ENCODE measurements around the gene C7orf33. TPM values are rescaled to one million over a fixed set of nuclear protein-coding genes. Genes with fewer than 3 reads are reported as not detected.
"Not testable (repeated sequence)": the region's sequence is repeated elsewhere in the genome, so short reads cannot be mapped to it uniquely, and the experiment has no call there.

Gene C7orf33
- total RNA-seq, 1 donor: not detected

- no peak for DNase-seq (ENCODE audit: low read depth)
- H3K4me3 ChIP-seq (ENCODE audit: low read depth, low read length): no peak overlapping the region
- TF ChIP-seq, protein P1, sequence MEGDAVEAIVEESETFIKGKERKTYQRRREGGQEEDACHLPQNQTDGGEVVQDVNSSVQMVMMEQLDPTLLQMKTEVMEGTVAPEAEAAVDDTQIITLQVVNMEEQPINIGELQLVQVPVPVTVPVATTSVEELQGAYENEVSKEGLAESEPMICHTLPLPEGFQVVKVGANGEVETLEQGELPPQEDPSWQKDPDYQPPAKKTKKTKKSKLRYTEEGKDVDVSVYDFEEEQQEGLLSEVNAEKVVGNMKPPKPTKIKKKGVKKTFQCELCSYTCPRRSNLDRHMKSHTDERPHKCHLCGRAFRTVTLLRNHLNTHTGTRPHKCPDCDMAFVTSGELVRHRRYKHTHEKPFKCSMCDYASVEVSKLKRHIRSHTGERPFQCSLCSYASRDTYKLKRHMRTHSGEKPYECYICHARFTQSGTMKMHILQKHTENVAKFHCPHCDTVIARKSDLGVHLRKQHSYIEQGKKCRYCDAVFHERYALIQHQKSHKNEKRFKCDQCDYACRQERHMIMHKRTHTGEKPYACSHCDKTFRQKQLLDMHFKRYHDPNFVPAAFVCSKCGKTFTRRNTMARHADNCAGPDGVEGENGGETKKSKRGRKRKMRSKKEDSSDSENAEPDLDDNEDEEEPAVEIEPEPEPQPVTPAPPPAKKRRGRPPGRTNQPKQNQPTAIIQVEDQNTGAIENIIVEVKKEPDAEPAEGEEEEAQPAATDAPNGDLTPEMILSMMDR (IDR thresholded peaks at IDR 0.05; ENCODE audit: insufficient read depth, low read length): no peak
Measured at GRCh38 chr7:148566736-148567135, 23.8 kb upstream of the C7orf33 start.

DNA sequence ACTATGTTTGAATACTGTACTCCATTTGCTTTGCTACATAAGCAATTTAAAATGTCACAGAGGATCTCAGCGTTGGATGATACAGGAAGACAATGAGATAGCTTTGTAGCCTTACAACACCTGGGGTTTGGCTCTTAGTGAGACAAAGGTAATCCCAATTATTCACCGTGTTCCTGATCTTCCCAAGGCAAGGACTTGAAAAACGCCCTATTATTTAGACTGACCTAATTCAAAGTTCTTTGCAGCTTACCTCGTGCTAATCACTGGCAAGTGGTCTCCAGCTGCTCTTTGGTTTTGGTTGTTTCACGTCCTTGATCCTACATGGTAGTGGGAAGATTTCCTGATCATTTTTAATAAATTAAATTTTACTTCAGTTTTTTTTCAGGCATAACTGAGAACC, 23.0 kb upstream of the C7orf33 start:
- H3K4me3 ChIP-seq (ENCODE audit: low read depth, low read length): no peak overlapping the region
- TF ChIP-seq, protein P1 (IDR thresholded peaks at IDR 0.05; ENCODE audit: insufficient read depth, low read length): no peak
- no peak for DNase-seq (ENCODE audit: low read depth)

GRCh38 chr7:148570510-148570909, 20.1 kb upstream of the C7orf33 start:
- TF ChIP-seq, protein P1 (IDR thresholded peaks at IDR 0.05; ENCODE audit: insufficient read depth, low read length): no peak
- peak; percentile 10 for DNase-seq (ENCODE audit: low read depth)
- H3K4me3 ChIP-seq (ENCODE audit: low read depth, low read length): no peak overlapping the region

DNA sequence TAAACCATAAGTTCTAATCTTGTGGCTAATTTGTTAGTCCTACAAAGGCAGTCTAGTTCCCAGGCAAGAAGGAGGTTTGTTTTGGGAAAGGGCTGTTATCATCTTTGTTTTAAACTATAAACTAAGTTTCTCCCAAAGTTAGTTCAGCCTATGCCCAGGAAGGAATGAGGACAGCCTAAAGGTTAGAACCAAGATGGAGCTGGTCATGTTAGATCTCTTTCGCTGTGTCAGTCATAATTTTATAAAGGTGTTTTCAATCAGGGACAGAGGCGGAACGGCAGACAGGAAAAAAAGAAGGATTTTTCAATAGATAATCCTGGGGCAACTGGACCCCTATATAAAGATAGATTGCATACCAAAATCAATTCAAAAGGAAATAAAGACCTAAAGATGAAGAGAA, 19.6 kb upstream of the C7orf33 start:
- not testable (repeated sequence) for H3K4me3 ChIP-seq (ENCODE audit: low read depth, low read length); DNase-seq (ENCODE audit: low read depth)

GRCh38 chr7:148571381-148571780, 19.2 kb upstream of the C7orf33 start:
- H3K4me3 ChIP-seq (ENCODE audit: low read depth, low read length): no peak overlapping the region
- no peak for DNase-seq (ENCODE audit: low read depth)
- TF ChIP-seq, protein P1 (IDR thresholded peaks at IDR 0.05; ENCODE audit: insufficient read depth, low read length): no peak

GRCh38 chr7:148572067-148572522, 18.5 kb upstream of the C7orf33 start:
- H3K4me3 ChIP-seq (ENCODE audit: low read depth, low read length): no peak overlapping the region
- DNase-seq (ENCODE audit: low read depth): no peak
- TF ChIP-seq, protein P1 (IDR thresholded peaks at IDR 0.05; ENCODE audit: insufficient read depth, low read length): no peak

- H3K4me3 ChIP-seq (ENCODE audit: low read depth, low read length); DNase-seq (ENCODE audit: low read depth): not testable (repeated sequence)
Measured at GRCh38 chr7:148573581-148573980, 17.0 kb upstream of the C7orf33 start.

DNA sequence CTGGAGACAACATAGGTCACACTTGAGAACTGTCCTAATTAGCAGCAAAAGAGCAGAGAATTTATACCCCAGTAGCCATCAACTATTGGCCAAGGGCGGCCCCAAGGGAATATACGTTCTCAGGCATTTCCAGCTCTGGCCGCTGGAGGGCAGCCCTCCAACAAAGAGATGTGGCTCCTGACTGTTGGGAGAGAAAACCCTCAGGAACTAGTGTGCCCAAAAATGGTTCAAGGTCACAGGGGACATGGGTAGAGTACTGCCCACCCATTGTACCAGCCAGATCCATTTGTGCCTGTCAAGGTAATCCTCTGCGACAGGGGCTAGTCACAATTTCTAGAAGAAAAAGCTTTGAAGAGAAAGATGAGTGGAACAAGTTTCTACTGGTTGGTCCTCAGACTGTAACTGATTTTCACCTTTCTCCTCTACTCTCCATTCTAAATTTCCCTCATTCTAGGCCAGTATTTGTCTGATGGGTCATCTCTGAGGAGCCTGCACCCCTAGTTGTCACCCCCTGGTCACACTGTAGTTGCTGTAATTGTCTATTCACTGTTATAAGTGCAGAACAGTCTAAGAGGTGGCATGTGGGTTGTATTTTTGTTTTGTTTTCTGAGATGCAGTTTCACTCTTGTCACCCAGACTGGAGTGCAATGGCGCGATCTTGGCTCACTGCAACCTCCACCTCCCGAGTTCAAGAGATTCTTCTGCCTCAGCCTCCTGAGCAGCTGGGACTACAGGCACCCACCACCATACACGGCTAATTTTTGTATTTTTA, 14.7 kb upstream of the C7orf33 start:
- peak; percentile 64 for DNase-seq (ENCODE audit: low read depth)

More for the DNA sequence above, 14.7 kb upstream of the C7orf33 start:
- TF ChIP-seq, protein P1 (IDR thresholded peaks at IDR 0.05; ENCODE audit: insufficient read depth, low read length): peak; percentile 89
- H3K4me3 ChIP-seq (ENCODE audit: low read depth, low read length): no peak overlapping the region
